Occipital lobe (tissue), 2 donors: ENCODE data around the gene TEAD2. TPM values are rescaled to one million over a fixed set of nuclear protein-coding genes. Genes with fewer than 3 reads are reported as not detected.

Source experiments
- DNase-seq: peaks from one replicate; lab custom pipeline; 2025; lab: John Stamatoyannopoulos, UW
- total RNA-seq: library from RNA; depleted of rRNA; stranded (reverse); fragments of >200 nt; gene quantifications from one replicate; pipeline ENCODE4 v1.2.3, GENCODE V29; 2014

Gene TEAD2
- total RNA-seq = 10.0 TPM

- DNase-seq = no peak
Measured at GRCh38 chr19:49362048-49362928, at the start of gene TEAD2. TEAD2 (minus strand) TSS chr19:49362416; CDS start chr19:49360075, 2,341 bp downstream.

DNA sequence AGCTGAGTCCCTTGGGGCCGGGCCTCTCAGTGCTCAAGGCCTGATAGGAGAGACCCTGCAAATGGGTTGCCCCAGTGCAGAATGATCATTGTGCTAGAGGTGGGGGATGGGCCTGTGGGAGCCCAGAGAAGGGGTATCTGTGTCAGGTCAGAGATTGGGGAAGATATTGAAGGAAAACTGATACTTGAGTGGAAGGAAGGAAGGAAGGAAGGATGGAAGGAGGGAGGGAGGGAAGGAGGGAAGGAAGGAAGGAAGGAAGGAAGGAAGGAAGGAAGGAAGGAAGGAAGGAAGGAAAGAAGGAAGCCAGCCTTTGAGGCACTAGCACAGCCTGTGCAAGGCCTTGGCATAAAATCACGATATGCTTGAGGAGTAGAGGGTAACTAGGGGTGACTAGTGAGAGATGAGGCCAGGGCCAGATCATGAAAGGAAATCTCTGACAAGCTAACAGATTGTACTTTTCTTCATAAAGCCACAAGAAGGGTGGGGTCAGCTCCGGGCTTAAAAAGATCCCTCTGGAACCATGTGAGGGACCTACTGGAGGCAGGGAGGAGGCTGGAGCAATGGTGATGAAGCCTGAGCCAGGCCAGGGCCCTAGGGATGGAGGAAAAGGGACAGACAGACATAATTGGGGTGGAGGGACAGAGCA is 49.6 kb upstream of the TEAD2 start:
- no peak for DNase-seq

- no peak for DNase-seq
Measured at GRCh38 chr19:49409441-49410029, 47.3 kb upstream of the TEAD2 start.

DNA sequence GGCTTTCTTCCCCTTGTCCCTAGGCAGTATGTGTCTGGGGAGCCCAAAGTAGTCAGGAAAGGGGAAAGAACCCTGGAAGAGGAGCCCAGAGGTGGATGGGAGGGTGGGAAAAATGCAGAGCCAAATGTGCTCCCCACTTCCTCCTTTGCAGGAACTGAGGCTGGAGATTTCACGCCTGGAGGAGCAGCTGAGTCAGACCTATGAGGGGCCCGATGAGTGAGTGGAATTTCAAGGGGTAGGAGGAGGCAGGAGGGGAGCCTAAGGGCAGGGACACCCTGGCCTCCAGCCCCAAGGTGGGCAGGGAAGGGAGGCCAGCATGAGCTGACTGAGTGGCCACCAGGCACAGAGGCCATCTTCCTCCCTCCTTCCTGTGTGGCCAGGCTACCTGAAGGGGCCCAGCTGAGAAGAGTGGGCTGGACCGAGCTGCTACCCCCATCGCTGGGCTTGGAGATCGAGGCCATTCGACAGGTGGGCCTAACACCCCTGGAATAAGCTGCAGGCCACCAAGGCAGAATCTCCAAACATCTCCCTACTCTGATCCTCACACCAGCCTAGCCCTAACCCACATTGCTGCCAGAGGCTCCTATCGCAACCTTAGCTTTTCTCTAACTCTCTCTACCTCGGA is 46.7 kb upstream of the TEAD2 start:
- DNase-seq = no peak

- no peak for DNase-seq
Measured at GRCh38 chr19:49407482-49408015, 45.3 kb upstream of the TEAD2 start.

GRCh38 chr19:49407079-49407478 is 44.9 kb upstream of the TEAD2 start:
- no peak for DNase-seq

GRCh38 chr19:49403404-49404187 is 41.4 kb upstream of the TEAD2 start:
- DNase-seq = no peak

DNA sequence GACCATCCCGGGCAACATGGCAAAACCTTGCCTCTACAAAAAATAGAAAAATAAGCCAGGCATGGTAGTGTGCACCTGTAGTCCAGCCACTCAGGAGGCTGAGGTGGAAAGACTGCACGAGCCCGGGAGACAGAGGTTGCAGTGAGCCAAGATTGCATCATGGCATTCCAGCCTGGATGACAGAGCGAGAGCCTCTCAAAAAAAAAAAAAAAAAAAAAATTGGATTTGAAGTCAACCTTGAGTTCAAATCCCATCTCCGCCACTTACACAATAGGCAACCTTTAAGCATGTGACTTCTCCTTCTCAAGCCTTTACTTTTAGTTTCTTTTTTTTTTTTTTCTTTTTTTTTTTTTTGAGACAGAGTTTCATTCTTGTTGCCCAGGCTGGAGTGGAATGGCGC is 37.8 kb upstream of the TEAD2 start:
- no peak for DNase-seq

GRCh38 chr19:49398931-49399330 is 36.7 kb upstream of the TEAD2 start:
- no peak for DNase-seq

DNA sequence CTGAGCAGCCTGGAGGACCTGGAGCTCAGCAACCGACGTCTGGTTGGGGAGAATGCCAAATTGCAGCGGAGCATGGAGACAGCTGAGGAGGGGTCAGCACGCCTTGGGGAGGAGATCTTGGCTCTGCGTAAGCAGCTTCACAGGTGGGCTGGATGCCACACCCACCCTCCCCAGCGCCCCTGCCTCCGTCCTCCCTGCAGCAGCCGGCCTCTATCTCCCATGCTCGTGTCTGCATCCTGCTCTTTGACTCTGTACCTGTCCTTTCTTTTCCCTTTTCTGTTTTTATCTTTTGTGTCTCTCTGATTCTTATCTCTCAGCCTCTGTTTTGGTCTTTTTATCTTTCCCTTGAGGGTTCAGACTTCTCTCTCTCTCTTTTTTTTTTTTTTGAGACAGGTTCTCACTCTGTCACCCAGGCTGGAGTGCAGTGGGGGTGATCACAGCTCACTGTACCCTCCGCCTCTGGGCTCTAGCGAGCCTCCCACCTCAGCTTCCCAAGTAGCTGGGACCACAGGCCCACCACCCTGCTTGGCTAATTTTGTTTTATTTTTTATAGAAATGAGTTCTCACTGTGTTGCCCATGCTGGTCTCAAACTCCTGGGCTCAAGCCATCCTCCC is 35.9 kb upstream of the TEAD2 start:
- no peak for DNase-seq

DNA sequence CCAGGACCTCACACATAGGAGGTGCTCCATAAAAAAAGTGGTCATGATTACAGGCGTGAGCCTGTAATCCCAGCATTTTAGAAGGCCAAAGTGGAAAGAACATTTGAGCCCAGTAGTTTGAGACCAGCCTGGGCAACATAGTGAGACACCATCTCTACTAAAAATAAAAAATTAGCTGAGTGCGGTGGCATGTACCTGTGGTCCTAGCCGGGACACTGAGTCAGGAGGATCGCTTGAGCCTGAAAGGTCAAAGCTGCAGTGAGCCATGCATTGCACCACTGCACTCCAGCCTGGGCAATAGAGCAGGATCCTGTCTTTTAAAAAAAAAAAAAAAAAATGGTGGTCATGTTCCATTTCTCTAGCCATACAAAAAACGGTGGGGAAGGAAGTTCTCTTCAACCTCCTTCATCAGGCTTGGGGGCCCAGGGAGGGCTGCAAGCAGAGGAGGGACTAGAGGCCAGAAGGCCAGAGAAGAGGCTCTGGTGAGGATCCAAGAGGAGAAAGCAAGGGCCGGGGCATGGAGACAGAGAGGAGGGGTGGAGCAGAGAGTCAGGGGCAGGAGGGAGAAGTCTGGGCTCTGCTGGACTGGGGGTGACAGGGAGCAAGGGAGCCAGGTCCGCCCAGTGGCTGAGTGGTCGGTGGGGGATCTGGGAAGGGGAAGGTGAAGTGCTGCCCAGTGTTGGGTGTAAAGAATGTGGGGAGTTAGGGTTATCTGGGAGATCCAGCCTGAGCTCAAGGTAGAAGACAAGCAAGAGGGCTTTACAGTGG is 34.7 kb upstream of the TEAD2 start:
- DNase-seq = no peak

DNA sequence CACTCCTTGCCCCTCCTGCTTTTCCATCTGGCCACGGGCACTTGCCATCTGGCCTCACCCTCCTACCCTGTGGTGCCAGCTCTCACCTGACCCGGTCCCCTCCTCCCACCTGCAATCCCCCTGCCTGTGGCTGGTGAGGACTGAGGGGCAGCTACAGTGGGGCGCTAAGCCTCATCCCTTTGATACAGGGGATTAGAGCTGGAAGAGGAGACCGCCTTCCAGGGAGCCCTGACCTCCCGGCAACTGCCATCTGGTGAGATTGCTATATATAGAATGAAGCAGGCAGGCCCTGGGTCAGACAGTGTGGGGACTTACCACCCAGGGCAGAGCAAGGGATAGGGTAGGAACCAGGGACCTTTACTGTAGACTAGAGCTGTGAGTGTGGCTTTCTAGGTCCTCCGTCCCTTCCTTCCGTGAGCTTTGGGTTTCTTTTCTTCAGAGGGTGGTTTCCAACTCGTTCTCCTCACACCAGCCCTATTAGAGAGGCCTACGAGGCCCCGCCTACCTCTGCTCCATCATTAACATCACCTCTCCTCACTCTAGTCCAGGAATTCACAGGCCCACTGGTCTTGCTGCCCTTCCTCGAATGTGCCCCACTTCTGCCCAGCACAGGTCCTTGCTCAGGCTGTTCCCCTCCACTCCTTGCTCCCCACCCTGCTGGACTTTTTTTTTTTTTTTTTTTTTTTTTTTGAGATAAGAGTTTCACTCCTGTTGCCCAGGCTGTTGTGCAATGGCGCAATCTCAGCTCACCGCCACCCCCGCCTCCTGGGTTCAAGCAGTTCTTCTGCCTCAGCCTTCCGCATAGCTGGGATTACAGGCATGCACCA is 33.6 kb upstream of the TEAD2 start:
- DNase-seq = no peak

- no peak for DNase-seq
Measured at GRCh38 chr19:49393881-49394280, 31.7 kb upstream of the TEAD2 start.

- DNase-seq = peak; percentile 57
Measured at GRCh38 chr19:49391581-49392399, 29.6 kb upstream of the TEAD2 start.

DNA sequence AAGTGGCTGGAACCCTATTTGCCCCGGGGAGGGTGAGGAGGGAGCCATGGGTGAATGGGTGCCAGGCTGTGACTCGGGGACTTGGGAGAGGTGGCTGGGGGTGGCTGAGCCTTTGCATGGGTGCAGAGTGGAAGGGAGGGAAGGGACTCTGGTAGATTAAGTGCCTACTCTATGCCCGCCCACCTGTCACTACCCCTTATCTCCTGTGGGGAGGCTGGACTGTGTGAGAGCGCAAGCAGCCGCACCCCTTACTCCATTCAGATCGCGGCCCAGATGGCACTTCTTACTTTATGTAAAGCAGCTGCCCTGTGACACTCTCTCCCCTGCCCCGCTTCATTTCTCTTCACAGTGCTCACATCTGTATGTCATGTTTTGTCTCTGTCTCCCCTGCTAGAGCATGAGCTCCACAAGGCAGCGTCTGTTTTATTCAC is 28.7 kb upstream of the TEAD2 start:
- no peak for DNase-seq

DNA sequence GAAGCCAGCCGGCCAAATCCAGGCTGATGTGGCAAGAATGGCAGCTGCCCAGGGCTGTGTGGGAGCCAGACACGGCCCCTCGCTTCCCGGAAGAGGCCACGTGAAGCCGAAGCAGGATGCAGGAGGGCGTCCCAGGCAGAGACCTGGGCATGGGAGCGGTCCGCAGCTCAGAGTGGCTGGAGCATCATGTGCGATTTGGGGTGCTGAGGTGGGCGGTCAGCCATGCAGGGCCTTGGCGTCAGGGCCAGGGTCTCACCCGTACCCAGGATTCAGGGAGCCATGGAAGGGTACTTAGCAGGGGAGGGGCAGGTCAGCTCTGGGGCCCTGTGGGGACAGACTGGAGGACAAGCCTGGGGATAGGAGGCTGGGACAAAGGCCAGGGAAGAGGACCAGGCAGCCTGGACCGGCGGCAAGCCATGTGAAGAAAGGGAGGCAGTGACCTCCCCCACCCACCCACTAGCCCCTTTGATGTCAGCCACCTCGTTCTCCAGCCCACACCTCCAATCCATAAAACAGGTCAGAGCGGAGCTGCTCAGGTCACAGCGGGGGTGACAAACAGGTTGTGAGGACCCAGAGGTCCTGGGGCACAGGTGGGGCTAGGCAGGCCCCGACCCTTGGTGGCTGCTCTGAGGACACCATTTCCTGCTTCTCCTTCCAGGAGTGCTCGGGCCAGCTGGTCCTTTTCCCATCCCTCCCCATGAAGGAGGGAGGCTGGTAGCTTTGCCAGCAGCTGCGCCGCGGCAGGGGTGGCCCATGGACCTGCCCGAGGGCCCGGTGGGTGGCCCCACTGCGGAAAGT is 28.1 kb upstream of the TEAD2 start:
- no peak for DNase-seq

DNA sequence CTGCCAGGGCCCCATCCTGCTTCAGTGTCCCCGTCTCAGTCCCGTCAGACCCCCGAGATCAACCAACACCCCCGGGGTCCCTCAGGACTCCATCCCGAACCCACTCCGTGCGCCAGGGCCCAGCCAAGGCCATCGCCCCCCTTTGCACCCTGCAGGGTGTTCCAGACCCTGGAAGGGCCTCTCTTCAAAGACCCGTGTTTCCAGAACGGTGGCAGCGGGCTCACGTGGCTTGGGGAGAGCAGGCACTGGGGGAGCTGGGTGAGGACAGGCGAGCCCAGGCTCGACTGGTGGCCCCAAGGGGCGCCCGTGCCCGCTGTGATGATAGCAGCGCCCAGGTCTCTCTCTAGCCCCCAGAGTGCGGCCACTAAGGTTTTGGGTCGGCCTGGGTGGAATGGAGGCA is 27.2 kb upstream of the TEAD2 start:
- DNase-seq = no peak
